ENCODE measurements around the gene P2RY6.

- no peak for TF ChIP-seq CTCF (IDR thresholded peaks at IDR 0.05 in 4 of 5, conservative IDR thresholded peaks at IDR 0.05 in 1 of 5)
- no peak for TF ChIP-seq POLR2A (IDR thresholded peaks at IDR 0.05)
These were observed 44.3 kb downstream of the P2RY6 start for GRCh38 chr11:73316422-73316821.
